ENCODE data around the gene GEMIN2. TPM values are rescaled to one million over a fixed set of nuclear protein-coding genes. Genes with fewer than 3 reads are reported as not detected.
"Not testable (repeated sequence)": the region's sequence is repeated elsewhere in the genome, so short reads cannot be mapped to it uniquely, and the experiment has no call there.

The GEMIN2 gene
- total and polyA plus RNA-seq, 4 donors: 23.1 to 38.8 (median 26.8) TPM

DNA sequence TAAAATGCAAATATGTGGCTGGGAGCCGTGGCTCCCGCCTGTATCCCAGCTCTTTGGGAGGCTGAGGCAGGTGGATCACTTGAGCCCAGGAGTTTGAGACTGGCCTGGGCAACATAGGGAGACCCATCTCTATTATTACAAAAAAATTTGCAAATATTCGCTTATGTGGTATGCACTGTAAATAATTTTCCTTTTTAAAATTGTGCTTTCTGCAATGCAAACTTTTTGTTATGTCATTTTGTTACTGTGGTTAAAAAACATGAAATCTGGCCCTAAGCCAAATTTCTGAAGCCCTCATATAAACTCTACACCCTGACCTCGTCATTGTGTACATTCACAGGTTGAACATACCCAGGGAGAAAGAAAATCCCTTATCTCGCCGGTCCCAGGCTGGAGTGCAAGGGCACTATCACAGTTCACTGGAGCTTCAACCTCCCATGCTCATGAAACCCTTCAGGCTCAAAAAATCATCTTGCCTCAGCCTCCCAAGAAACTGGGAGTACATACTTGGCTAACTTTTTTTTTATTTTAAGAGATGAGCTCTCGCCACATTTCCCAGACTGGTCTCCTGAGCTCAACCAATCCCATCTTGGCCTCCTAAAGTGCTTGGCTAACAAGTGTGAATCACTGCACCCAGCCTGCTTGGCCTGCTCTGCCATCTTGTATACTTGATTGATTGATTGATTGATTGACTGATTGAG is 31.3 kb downstream of the GEMIN2 start:
- peaks cover 9% of the 10 kb centered on the region for H3K36me3 ChIP-seq (ENCODE audit: control insufficient read depth, insufficient read depth, low read length)
- peaks cover 2% of the 10 kb centered on the region for H3K9me3 ChIP-seq (ENCODE audit: control insufficient read depth, insufficient read depth, low read length)
- 90% methylated on average over 2 of the region's 7 CpGs for WGBS (ENCODE audit: insufficient coverage)
- H3K27ac ChIP-seq (ENCODE audit: low read depth, low read length): no peak overlapping the region
- H3K4me3 ChIP-seq (ENCODE audit: low read depth, low read length): no peak overlapping the region
- H3K4me1 ChIP-seq (ENCODE audit: control insufficient read depth, insufficient read depth, low read length): no peaks in the 10 kb centered on the region
- no peak for DNase-seq (ENCODE audit: low read depth in 4 of 6, low spot score in 6 of 6)
- no peaks in the 10 kb centered on the region for H3K27me3 ChIP-seq (ENCODE audit: control insufficient read depth, insufficient read depth, low read length)

DNA sequence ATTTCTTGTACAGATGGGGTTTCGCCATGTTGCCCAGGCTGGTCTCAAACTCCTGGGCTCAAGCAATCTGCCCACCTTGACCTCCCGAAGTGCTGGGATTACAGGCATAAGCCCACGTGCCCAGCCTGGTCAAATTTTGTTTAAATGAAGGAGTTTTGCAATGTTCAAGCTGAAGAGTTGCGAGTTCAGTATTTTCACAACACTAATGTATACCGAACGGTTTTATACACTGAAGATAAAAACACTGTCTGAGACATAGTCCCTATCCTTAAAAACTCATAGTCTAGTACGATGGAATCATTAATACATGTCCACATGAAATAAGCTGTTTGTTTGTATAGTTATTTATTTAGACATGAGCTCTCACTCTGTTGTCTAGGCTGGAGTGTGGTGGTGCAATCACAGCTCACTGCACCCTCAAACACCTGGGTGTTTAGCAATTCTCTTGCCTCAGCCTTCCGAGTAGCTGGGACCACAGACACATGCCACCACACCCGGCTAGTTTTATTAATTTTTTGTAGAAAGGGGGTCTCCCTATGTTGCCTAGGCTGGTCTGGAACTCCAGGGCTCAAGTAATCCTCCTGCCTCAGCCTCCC is 40.6 kb downstream of the GEMIN2 start:
- DNase-seq (ENCODE audit: low read depth in 4 of 6, low spot score in 6 of 6): no peak
- Histone ChIP-seq H3K4me3 (ENCODE audit: low read depth, low read length) (no peak overlapping the region), H3K36me3 (ENCODE audit: control insufficient read depth, insufficient read depth, low read length) (peaks cover 40% of the 10 kb centered on the region), H3K27me3 (ENCODE audit: control insufficient read depth, insufficient read depth, low read length) (no peaks in the 10 kb centered on the region), H3K9me3 (ENCODE audit: control insufficient read depth, insufficient read depth, low read length) (no peaks in the 10 kb centered on the region), H3K27ac (ENCODE audit: low read depth, low read length) (no peak overlapping the region), H3K4me1 (ENCODE audit: control insufficient read depth, insufficient read depth, low read length) (no peaks in the 10 kb centered on the region)
- 80% methylated on average over 2 of the region's 9 CpGs for WGBS (ENCODE audit: insufficient coverage)

DNA sequence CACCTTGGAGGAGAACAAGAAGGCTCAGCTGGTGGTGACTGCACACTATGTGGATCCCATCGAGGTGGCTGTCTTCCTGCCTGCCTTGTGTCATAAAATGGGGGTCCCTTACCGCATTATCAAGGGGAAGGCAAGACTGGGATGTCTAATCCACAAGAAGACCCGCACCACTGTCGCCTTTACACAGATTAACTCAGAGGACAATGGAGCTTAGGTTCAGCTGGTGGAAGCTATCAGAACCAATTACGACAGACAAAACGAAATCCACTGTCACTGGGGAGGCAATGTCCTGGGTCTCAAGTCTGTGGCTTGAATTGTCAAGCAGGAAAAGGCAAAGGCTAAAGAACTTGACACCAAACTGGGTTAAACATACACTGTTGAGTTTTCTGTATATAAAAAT is 43.4 kb downstream of the GEMIN2 start:
- no peaks in the 10 kb centered on the region for H3K9me3 ChIP-seq (ENCODE audit: control insufficient read depth, insufficient read depth, low read length)
- DNase-seq (ENCODE audit: low read depth in 4 of 6, low spot score in 6 of 6): no peak
- no peaks in the 10 kb centered on the region for H3K4me1 ChIP-seq (ENCODE audit: control insufficient read depth, insufficient read depth, low read length)
- no peaks in the 10 kb centered on the region for H3K27me3 ChIP-seq (ENCODE audit: control insufficient read depth, insufficient read depth, low read length)
- 87% methylated on average over 3 of the region's 6 CpGs for WGBS (ENCODE audit: insufficient coverage)
- H3K27ac ChIP-seq (ENCODE audit: low read depth, low read length): no peak overlapping the region
- H3K36me3 ChIP-seq (ENCODE audit: control insufficient read depth, insufficient read depth, low read length): peaks cover 47% of the 10 kb centered on the region
- no peak overlapping the region for H3K4me3 ChIP-seq (ENCODE audit: low read depth, low read length)

DNA sequence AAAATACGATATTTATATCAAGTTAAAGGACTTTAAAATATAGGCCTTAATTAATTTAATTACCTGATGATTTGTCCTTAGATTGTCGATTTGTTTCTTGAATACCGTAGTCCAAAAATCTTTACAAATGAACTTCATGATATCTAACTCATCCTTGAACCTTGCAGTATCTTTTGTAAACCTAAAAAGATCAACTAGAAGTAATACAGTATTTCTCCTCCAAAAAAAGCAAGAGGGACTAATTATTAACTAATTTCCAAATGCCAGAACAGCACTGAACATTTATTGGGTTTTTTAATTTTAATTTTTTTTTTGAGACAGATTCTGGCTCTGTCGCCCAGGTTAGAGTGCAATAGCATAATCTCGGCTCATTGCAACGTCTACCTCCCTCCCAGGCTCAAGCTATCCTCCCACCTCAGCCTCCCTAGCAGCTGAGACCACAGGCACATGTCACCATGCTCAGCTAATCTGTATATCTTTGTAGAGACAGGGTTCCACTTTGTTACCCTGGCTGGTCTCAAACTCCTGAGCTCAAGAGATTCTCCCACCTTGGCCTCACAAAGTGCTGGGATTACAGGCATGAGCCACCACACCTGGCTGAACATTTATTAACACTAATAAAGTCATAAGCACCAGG is 44.2 kb downstream of the GEMIN2 start:
- Histone ChIP-seq H3K36me3 (ENCODE audit: control insufficient read depth, insufficient read depth, low read length) (peaks cover 41% of the 10 kb centered on the region), H3K4me1 (ENCODE audit: control insufficient read depth, insufficient read depth, low read length) (no peaks in the 10 kb centered on the region), H3K9me3 (ENCODE audit: control insufficient read depth, insufficient read depth, low read length) (no peaks in the 10 kb centered on the region), H3K27me3 (ENCODE audit: control insufficient read depth, insufficient read depth, low read length) (no peaks in the 10 kb centered on the region), H3K27ac (ENCODE audit: low read depth, low read length) (no peak overlapping the region), H3K4me3 (ENCODE audit: low read depth, low read length) (no peak overlapping the region)
- WGBS (ENCODE audit: insufficient coverage): 100% methylated on average over 3 of the region's 6 CpGs
- no peak for DNase-seq (ENCODE audit: low read depth in 4 of 6, low spot score in 6 of 6)

DNA sequence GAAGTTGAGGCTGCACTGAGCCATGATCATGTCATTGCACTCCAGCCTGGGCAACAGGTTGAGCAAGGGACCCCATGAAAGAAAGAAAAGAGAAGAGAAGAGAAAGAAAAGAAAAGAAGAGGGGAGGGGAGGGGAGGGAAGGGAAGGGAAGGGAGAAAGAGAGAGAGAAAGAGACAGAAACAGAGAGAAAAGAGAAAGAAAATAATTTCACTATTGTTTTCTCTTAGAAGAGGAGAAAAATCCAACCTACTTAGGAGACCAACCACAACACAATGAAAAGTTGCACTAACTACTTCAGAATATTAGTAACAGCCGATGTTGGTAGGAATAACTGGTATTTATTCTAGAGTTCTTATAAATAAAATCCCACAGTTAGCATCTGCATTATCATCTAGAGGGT is 46.4 kb downstream of the GEMIN2 start:
- peaks cover 32% of the 10 kb centered on the region for H3K36me3 ChIP-seq (ENCODE audit: control insufficient read depth, insufficient read depth, low read length)
- WGBS (ENCODE audit: insufficient coverage): no CpG with 5 or more reads among the region's 1 CpG
- no peaks in the 10 kb centered on the region for H3K27me3 ChIP-seq (ENCODE audit: control insufficient read depth, insufficient read depth, low read length)
- no peak overlapping the region for H3K27ac ChIP-seq (ENCODE audit: low read depth, low read length)
- no peaks in the 10 kb centered on the region for H3K4me1 ChIP-seq (ENCODE audit: control insufficient read depth, insufficient read depth, low read length)
- no peak for DNase-seq (ENCODE audit: low read depth in 4 of 6, low spot score in 6 of 6)
- H3K4me3 ChIP-seq (ENCODE audit: low read depth, low read length): no peak overlapping the region
- no peaks in the 10 kb centered on the region for H3K9me3 ChIP-seq (ENCODE audit: control insufficient read depth, insufficient read depth, low read length)

DNA sequence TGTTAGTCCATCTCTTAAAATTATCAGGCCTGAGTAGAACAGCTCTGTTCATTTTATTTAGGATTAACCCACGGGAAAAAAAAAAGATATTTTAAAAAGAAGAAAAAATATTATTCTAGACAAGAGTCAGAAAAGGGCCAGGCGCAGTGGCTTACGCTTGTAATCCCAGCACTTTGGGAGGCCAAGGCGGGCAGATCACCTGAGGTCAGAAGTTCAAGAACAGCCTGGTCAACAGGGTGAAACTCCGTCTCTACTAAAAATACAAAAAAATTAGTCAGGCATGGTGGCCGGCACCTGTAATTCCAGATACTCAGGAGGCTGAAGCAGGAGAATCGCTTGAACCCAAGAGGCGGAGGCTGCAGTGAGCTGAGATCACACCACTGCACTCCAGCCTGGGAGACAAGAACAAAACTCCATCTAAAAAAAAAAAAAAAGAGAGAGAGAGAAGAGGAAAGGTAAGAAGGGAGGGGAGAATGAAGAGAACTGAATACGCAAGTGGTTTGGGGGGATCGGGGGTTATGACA is 53.7 kb downstream of the GEMIN2 start:
- H3K27ac ChIP-seq (ENCODE audit: low read depth, low read length); H3K4me1 ChIP-seq (ENCODE audit: control insufficient read depth, insufficient read depth, low read length); H3K4me3 ChIP-seq (ENCODE audit: low read depth, low read length); H3K9me3 ChIP-seq (ENCODE audit: control insufficient read depth, insufficient read depth, low read length); DNase-seq (ENCODE audit: low read depth in 4 of 6, low spot score in 6 of 6); H3K36me3 ChIP-seq (ENCODE audit: control insufficient read depth, insufficient read depth, low read length); H3K27me3 ChIP-seq (ENCODE audit: control insufficient read depth, insufficient read depth, low read length): not testable (repeated sequence)
- WGBS (ENCODE audit: insufficient coverage): 100% methylated on average over 6 of the region's 10 CpGs

DNA sequence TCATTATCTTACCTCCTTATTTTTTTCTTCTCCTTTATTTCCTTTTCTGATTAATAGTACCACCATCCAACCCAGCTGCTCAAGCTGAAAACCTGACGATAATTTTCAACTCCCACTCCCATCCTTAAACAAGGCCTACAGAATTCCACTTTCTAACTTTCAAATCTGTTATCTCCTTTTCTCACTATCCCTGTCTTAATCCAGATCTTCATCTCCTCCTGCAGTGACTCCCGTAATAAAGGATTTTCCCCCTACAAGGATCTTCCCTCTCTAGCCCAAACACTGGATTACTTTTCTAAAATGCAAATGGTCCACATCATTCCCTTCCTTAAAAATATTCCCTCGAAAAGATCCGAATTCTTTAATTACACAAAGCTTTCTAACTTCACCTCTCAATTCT is 54.5 kb downstream of the GEMIN2 start:
- no peak for DNase-seq (ENCODE audit: low read depth in 4 of 6, low spot score in 6 of 6)
- 66% methylated on average over 4 of the region's 4 CpGs for WGBS (ENCODE audit: insufficient coverage)
- Histone ChIP-seq H3K27ac (ENCODE audit: low read depth, low read length) (no peak overlapping the region), H3K36me3 (ENCODE audit: control insufficient read depth, insufficient read depth, low read length) (no peaks in the 10 kb centered on the region), H3K27me3 (ENCODE audit: control insufficient read depth, insufficient read depth, low read length) (no peaks in the 10 kb centered on the region), H3K4me3 (ENCODE audit: low read depth, low read length) (peak overlapping the region; percentile 96), H3K4me1 (ENCODE audit: control insufficient read depth, insufficient read depth, low read length) (peaks cover 6% of the 10 kb centered on the region), H3K9me3 (ENCODE audit: control insufficient read depth, insufficient read depth, low read length) (no peaks in the 10 kb centered on the region)

DNA sequence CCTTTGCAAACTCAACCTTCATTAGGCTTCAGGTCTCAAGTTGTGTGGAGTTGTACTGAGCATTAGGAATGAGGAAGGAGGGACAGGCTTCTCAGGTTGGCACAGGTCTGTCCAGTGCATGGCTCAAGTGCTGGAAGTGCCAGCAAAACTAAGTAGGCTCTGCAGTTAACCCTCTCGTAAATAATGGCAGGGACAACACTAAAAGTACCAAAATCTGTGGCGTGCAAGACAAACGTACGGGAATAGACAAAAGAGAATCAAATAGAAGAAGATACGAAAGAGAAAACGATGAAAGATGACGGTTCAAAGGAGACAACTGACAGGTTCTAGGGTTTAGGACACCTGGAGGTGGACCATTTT is 55.4 kb downstream of the GEMIN2 start:
- Histone ChIP-seq H3K9me3 (ENCODE audit: control insufficient read depth, insufficient read depth, low read length) (no peaks in the 10 kb centered on the region), H3K36me3 (ENCODE audit: control insufficient read depth, insufficient read depth, low read length) (no peaks in the 10 kb centered on the region), H3K4me3 (ENCODE audit: low read depth, low read length) (peak overlapping the region; percentile 96), H3K4me1 (ENCODE audit: control insufficient read depth, insufficient read depth, low read length) (peaks cover 9% of the 10 kb centered on the region), H3K27me3 (ENCODE audit: control insufficient read depth, insufficient read depth, low read length) (no peaks in the 10 kb centered on the region), H3K27ac (ENCODE audit: low read depth, low read length) (peak overlapping the region; percentile 99)
- WGBS (ENCODE audit: insufficient coverage): 0% methylated on average over 6 of the region's 7 CpGs
- peak in 1 of 6 donors; percentile 36 for DNase-seq (ENCODE audit: low read depth in 4 of 6, low spot score in 6 of 6)

DNA sequence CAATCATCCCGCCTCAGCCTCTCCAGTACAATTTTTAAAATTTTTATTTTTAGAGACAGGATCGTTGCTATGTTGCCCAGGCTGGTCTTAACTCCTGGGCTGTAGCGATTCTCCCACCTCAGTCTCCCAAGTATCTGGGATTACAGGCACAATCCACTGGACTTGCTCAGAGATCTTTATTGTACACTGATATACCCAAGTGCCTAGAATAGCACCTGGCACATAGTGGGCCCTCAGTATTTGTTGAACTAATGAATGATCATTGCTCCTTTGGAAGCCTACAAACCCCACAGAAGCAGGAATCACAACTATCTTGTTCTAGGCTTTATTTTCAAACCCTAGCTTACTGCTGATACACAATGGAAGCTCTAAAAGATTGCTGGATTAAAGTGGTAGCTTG is 59.1 kb downstream of the GEMIN2 start:
- H3K9me3 ChIP-seq (ENCODE audit: control insufficient read depth, insufficient read depth, low read length): no peaks in the 10 kb centered on the region
- WGBS (ENCODE audit: insufficient coverage): 94% methylated on average over 2 of the region's 3 CpGs
- H3K4me3 ChIP-seq (ENCODE audit: low read depth, low read length): no peak overlapping the region
- peaks cover 9% of the 10 kb centered on the region for H3K36me3 ChIP-seq (ENCODE audit: control insufficient read depth, insufficient read depth, low read length)
- peaks cover 4% of the 10 kb centered on the region for H3K4me1 ChIP-seq (ENCODE audit: control insufficient read depth, insufficient read depth, low read length)
- DNase-seq (ENCODE audit: low read depth in 4 of 6, low spot score in 6 of 6): no peak
- no peak overlapping the region for H3K27ac ChIP-seq (ENCODE audit: low read depth, low read length)
- H3K27me3 ChIP-seq (ENCODE audit: control insufficient read depth, insufficient read depth, low read length): no peaks in the 10 kb centered on the region

Data from spinal cord (tissue), 10 donors.